ENCODE data around the gene GADD45GIP1.
"Not testable (repeated sequence)": the region's sequence is repeated elsewhere in the genome, so short reads cannot be mapped to it uniquely, and the experiment has no call there.

GADD45GIP1 gene

GRCh38 chr19:12965017-12965811 lies 8.2 kb upstream of the GADD45GIP1 start:
- peak; percentile 85 for TF ChIP-seq CTCF (IDR thresholded peaks at IDR 0.05; ENCODE audit: low read depth, low read length, missing control alignments)

GRCh38 chr19:12959481-12959880 lies 2.5 kb upstream of the GADD45GIP1 start:
- DNase-seq (ENCODE audit: extremely low read depth, low read depth), result no peak
- no peak for TF ChIP-seq CTCF (IDR thresholded peaks at IDR 0.05; ENCODE audit: low read depth, low read length, missing control alignments)
- no peak overlapping the region for H3K4me3 ChIP-seq (replicated peaks; ENCODE audit: low read depth, low read length)

More at GRCh38 chr19:12965017-12965811, 8.2 kb upstream of the GADD45GIP1 start:
- H3K4me3 ChIP-seq (replicated peaks; ENCODE audit: low read depth, low read length), result peak overlapping the region; percentile 34
- DNase-seq (ENCODE audit: extremely low read depth, low read depth), result no peak

GRCh38 chr19:12957389-12957952 lies 448 bp upstream of the GADD45GIP1 start:
- peak overlapping the region; percentile 89 for H3K4me3 ChIP-seq (replicated peaks; ENCODE audit: low read depth, low read length)
- DNase-seq (ENCODE audit: extremely low read depth, low read depth), result not testable (repeated sequence)

GRCh38 chr19:12955996-12956395 lies 1.0 kb downstream of the GADD45GIP1 start:
- TF ChIP-seq CTCF (IDR thresholded peaks at IDR 0.05; ENCODE audit: low read depth, low read length, missing control alignments), result no peak
- H3K4me3 ChIP-seq (replicated peaks; ENCODE audit: low read depth, low read length), result peak overlapping the region; percentile 89
- DNase-seq (ENCODE audit: extremely low read depth, low read depth), result no peak

- H3K4me3 ChIP-seq (replicated peaks; ENCODE audit: low read depth, low read length), result peak overlapping the region; percentile 89
- not testable (repeated sequence) for DNase-seq (ENCODE audit: extremely low read depth, low read depth)
These were observed 1.4 kb downstream of the GADD45GIP1 start for GRCh38 chr19:12955575-12955974.

GRCh38 chr19:12954612-12954962 lies 2.4 kb downstream of the GADD45GIP1 start:
- DNase-seq (ENCODE audit: extremely low read depth, low read depth), result no peak
- TF ChIP-seq CTCF (IDR thresholded peaks at IDR 0.05; ENCODE audit: low read depth, low read length, missing control alignments), result no peak

GRCh38 chr19:12953799-12954611 lies 3.0 kb downstream of the GADD45GIP1 start:
- no peak for TF ChIP-seq CTCF (IDR thresholded peaks at IDR 0.05; ENCODE audit: low read depth, low read length, missing control alignments)
- H3K4me3 ChIP-seq (replicated peaks; ENCODE audit: low read depth, low read length), result no peak overlapping the region
- no peak for DNase-seq (ENCODE audit: extremely low read depth, low read depth)

More at GRCh38 chr19:12954612-12954962, 2.4 kb downstream of the GADD45GIP1 start:
- H3K4me3 ChIP-seq (replicated peaks; ENCODE audit: low read depth, low read length), result no peak overlapping the region
